ENCODE data around the gene IFI27.
"Not testable (repeated sequence)": the region's sequence is repeated elsewhere in the genome, so short reads cannot be mapped to it uniquely, and the experiment has no call there.

Gene IFI27

DNA sequence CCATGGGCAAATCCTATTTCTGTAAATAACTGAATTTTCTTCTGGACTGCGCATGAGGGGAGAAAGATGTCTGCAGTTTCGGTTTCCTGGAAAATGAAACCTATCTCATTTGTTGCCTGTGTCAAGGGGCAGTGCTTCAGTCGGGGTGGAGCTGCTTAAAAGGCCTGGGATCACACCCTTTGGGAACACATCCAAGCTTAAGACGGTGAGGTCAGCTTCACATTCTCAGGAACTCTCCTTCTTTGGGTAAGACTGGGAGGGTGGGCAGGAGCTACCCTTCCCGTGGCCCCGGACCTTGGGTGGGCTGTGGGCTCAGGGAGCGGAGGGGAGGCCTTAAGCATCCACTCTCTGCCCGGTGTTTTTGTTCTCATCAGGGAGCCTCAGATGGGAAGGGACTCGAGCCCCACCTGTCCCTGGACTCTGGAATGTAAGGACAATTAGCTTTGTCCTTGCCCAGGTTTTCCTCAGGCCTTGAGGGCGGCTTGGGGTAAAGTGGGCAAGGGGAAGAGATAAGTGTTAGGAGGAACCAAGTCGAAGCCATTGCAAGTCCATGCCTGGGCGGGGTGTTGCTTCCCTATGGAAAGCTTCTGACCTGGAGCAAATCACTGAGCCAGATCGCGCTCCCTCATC, at the start of gene IFI27:
Gene IFI27, plus strand, starts transcription at position 185 of the 630 bp plus-strand sequence.
- no peak within 1 kb of the TSS for H3K4me3 ChIP-seq (ENCODE audit: control insufficient read depth, low read depth, low read length)
- no peak for DNase-seq (ENCODE audit: low read depth)
- TF ChIP-seq, protein P1, sequence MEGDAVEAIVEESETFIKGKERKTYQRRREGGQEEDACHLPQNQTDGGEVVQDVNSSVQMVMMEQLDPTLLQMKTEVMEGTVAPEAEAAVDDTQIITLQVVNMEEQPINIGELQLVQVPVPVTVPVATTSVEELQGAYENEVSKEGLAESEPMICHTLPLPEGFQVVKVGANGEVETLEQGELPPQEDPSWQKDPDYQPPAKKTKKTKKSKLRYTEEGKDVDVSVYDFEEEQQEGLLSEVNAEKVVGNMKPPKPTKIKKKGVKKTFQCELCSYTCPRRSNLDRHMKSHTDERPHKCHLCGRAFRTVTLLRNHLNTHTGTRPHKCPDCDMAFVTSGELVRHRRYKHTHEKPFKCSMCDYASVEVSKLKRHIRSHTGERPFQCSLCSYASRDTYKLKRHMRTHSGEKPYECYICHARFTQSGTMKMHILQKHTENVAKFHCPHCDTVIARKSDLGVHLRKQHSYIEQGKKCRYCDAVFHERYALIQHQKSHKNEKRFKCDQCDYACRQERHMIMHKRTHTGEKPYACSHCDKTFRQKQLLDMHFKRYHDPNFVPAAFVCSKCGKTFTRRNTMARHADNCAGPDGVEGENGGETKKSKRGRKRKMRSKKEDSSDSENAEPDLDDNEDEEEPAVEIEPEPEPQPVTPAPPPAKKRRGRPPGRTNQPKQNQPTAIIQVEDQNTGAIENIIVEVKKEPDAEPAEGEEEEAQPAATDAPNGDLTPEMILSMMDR (IDR thresholded peaks at IDR 0.05; ENCODE audit: control insufficient read depth, insufficient read depth, low read depth, low read length, missing control alignments), result no peak

DNA sequence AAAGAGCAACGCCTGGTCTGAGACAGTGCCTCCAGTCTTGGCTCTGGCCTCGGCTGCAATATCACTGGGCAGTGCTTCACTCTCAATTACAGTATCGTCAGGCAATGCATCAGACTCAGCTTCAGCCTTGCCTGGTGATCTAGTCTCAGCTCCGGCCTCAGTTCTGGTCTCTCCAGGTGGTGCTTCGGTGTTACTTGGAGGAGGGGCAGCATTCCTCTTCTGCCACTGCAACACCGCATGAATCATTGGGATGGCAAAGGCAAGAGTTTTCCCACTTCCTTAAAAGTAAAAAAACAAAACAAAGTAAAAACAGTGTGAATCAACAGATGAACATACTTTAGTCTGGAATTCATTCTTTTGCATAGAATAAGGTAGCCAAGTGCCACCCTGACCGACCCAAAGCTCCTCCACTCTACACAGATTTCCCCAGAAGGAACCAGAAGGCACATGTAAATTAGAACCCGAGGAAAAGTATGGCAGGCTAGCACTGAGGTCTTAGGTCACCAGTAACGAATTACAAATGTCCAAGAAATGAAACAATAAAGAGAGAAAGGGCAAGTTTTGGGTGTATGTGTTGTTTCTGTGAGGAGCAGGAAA, 48.1 kb upstream of the IFI27 start:
- H3K4me3 ChIP-seq (ENCODE audit: control insufficient read depth, low read depth, low read length), result no peak overlapping the region
- TF ChIP-seq, protein P1 (IDR thresholded peaks at IDR 0.05; ENCODE audit: control insufficient read depth, insufficient read depth, low read depth, low read length, missing control alignments), result no peak
- DNase-seq (ENCODE audit: low read depth), result peak; percentile 17

DNA sequence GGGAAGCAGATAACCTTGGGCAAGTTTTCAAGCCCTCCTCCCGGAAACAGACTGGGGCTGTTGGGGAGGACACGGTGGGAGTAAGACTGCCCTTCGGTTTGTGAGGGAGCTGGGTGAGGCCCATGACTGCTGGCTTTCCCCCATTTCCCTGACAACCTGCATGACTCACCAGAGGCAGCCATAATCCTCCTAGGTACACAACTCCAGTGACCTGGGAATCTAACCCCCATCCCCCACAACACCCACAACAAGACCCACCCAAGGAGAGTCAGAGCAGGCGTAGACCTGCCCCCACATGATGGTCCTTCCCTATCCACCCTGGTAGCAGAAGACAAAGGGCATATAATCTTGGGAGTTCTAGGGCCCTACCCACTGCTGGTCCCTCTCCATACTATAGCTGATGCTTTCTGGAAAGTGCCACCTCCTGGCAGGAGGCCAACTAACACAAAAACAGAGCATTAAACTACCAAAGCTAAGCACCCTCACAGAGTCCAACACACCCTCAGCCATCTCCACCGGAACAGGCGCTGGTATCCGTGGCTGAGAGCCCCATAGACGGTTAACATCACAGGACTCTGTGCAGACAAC, 44.4 kb upstream of the IFI27 start:
- H3K4me3 ChIP-seq (ENCODE audit: control insufficient read depth, low read depth, low read length), result no peak overlapping the region
- no peak for DNase-seq (ENCODE audit: low read depth)
- TF ChIP-seq, protein P1 (IDR thresholded peaks at IDR 0.05; ENCODE audit: control insufficient read depth, insufficient read depth, low read depth, low read length, missing control alignments), result no peak

DNA sequence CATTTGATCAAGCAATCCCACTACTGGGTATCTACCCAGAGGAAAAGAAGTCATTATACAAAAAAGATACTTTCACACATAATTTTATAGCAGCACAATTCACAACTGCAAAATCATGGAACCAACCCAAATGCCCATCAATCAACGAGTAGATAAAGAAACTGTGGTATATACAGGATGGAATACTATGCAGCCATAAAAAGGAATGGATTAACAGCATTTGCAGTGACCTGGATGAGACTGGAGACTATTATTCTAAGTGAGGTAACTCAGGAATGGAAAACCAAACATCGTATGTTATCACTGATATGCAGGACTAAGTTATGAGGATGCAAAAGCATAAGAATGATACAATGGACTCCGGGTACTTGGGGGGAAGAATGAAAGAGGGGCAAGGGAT, 38.5 kb upstream of the IFI27 start:
- H3K4me3 ChIP-seq (ENCODE audit: control insufficient read depth, low read depth, low read length); DNase-seq (ENCODE audit: low read depth): not testable (repeated sequence)

DNA sequence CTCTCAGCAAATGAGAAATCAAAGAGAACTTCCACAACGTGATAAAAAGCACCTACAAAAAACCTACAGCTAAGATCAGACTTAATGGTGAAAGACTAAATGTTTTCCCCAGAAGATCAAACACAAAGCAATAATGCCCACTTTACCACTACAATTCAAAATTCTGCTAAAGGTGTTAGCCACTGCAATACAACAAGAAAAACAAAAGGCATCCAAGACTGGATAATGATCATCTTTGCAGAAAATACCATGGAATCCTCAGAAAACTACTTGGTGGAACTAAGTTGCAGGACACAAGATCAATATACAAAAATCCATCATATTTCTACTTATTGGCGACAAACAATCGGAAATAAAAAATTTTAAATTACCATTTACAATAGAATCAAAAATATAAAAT, 36.0 kb upstream of the IFI27 start:
- H3K4me3 ChIP-seq (ENCODE audit: control insufficient read depth, low read depth, low read length), result no peak overlapping the region
- DNase-seq (ENCODE audit: low read depth), result no peak
- TF ChIP-seq, protein P1 (IDR thresholded peaks at IDR 0.05; ENCODE audit: control insufficient read depth, insufficient read depth, low read depth, low read length, missing control alignments), result no peak

DNA sequence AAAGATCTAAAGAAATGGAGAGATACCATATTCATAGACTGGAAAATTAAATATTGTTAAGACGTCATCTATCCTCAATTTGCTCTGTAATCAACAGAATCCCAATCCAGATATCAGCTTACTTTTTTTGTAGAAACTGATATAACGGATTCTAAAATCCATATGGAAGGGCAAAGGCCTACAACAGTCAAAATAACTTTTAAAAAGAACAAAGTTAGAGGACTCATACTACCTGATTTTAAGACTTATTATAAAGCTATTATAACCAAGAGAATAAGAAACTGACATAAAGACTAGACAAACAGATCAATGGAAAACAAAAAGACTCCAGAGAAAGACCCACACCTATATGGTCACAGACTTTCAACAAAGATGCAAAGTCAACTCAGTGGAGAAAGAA, 35.5 kb upstream of the IFI27 start:
- TF ChIP-seq, protein P1 (IDR thresholded peaks at IDR 0.05; ENCODE audit: control insufficient read depth, insufficient read depth, low read depth, low read length, missing control alignments), result no peak
- DNase-seq (ENCODE audit: low read depth), result no peak
- no peak overlapping the region for H3K4me3 ChIP-seq (ENCODE audit: control insufficient read depth, low read depth, low read length)

DNA sequence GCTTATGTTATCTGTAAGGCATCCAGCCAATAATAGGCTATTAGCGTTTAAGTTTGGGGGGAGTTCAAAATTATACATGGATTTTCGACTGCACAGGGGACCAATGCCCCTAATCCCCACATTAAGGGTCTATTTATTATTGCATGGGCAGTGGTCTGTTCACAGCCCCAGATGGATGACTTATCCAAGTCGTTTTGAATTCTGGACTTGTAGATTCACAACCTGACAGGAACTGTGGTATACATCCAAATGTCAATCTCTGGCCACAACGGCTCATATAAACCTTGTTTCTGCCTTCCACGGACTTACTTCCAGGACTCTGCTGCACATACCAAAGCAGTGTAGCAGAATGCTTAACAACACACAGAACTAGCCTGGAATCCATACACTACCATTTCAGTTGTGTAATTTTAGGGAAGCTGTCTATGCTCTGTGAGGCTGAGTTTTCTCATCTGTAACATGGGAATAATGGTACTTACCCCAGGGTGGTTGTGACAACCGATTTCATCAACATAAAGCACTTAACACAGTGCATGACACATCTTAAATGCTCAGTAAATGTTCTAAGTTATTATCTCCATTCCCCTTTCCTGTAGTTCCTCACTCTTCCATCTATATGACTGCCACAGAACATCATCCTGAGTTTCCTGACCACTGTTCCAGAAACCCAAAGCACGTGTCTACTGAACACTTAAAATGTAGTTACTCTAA, 33.3 kb upstream of the IFI27 start:
- TF ChIP-seq, protein P1 (IDR thresholded peaks at IDR 0.05; ENCODE audit: control insufficient read depth, insufficient read depth, low read depth, low read length, missing control alignments), result no peak
- no peak for DNase-seq (ENCODE audit: low read depth)
- H3K4me3 ChIP-seq (ENCODE audit: control insufficient read depth, low read depth, low read length), result no peak overlapping the region

All from AG09309 (cell line).